ENCODE data around the gene ADAMTS14.

ADAMTS14 gene

GRCh38 chr10:70698211-70698610 is 25.9 kb downstream of the ADAMTS14 start:
- CTCF ChIA-PET: no interaction called here
- POLR2A ChIA-PET: no interaction called here

GRCh38 chr10:70699063-70699658 is 26.9 kb downstream of the ADAMTS14 start:
- DNase-seq (ENCODE audit: extremely low spot score): no peak
- no peak for TF ChIP-seq CTCF (IDR thresholded peaks at IDR 0.05; ENCODE audit: control extremely low read depth, extremely low read depth, low read depth, missing control alignments)
- ChIA-PET CTCF (no interaction called here), POLR2A (no interaction called here)

More at GRCh38 chr10:70698211-70698610, 25.9 kb downstream of the ADAMTS14 start:
- TF ChIP-seq CTCF (IDR thresholded peaks at IDR 0.05; ENCODE audit: control extremely low read depth, extremely low read depth, low read depth, missing control alignments): no peak
- no peak for DNase-seq (ENCODE audit: extremely low spot score)

- no peak for DNase-seq (ENCODE audit: extremely low spot score)
- ChIA-PET POLR2A (no interaction called here), CTCF (no interaction called here)
- TF ChIP-seq CTCF (IDR thresholded peaks at IDR 0.05; ENCODE audit: control extremely low read depth, extremely low read depth, low read depth, missing control alignments): no peak
These were observed 27.4 kb downstream of the ADAMTS14 start for GRCh38 chr10:70699659-70700174.

- ChIA-PET CTCF (no interaction called here), POLR2A (no interaction called here)
- DNase-seq (ENCODE audit: extremely low spot score): no peak
- no peak for TF ChIP-seq CTCF (IDR thresholded peaks at IDR 0.05; ENCODE audit: control extremely low read depth, extremely low read depth, low read depth, missing control alignments)
These were observed 30.0 kb downstream of the ADAMTS14 start for GRCh38 chr10:70702190-70702763.

GRCh38 chr10:70704211-70704610 is 31.9 kb downstream of the ADAMTS14 start:
- no peak for DNase-seq (ENCODE audit: extremely low spot score)
- no peak for TF ChIP-seq CTCF (IDR thresholded peaks at IDR 0.05; ENCODE audit: control extremely low read depth, extremely low read depth, low read depth, missing control alignments)
- POLR2A ChIA-PET: no interaction called here
- CTCF ChIA-PET: interaction anchor here (1.2 kb wide), 1 partner anchor 10 kb away, joined by 3 read pairs; no protein-coding TSS in a partner anchor

GRCh38 chr10:70705121-70705861 is 33.0 kb downstream of the ADAMTS14 start:
- POLR2A ChIA-PET: no interaction called here
- no peak for DNase-seq (ENCODE audit: extremely low spot score)
- TF ChIP-seq CTCF (IDR thresholded peaks at IDR 0.05; ENCODE audit: control extremely low read depth, extremely low read depth, low read depth, missing control alignments): no peak
- CTCF ChIA-PET: no interaction called here
